ENCODE data around the gene TNIP1. TPM values are rescaled to one million over a fixed set of nuclear protein-coding genes. Genes with fewer than 3 reads are reported as not detected.

Gene TNIP1
- polyA plus RNA-seq, 1 donor, result 61.6 TPM

- no peak for DNase-seq
Observed at GRCh38 chr5:151040211-151040747, 40.6 kb downstream of the TNIP1 start.

DNA sequence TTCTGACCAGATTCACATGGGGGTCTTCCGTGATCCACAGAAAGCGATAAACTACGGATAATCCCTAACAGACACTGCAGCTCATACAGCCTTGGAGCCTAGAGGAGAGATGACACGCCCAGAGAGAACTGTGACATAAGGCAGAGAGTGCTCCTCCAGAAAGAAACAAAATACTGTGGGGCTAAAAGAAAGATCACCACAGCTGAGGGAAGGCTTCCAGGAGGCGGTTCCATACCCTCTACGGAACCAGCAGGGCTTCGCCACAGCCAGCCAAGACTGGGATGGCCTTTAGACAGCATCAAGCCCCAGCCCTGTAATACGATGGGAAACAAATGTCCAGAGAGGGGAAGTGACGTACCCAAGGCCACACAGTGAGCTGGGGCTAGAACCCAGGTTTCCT, 41.2 kb downstream of the TNIP1 start:
- no peak for DNase-seq

DNA sequence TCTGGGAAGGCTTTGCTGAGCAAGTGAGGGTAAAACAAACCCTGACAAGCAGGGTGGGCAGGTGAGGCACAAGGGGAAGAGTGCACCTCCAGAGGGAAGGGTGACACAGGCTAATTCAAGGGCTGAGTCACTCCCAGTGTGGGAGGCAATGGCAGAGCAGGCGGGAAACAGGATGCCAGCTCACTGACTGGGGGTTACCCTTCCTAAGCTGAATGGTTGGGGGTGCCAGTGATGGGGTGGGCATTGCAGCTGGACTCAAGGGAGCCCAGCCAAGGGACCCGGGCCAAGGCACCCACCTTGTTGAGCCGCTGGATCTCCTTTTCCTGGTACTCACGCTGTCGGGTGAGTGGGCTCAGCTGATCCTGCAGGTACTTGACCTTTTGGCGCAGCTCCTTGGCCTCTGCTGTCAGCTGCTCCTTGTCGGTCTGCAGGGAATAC, 42.0 kb downstream of the TNIP1 start:
- DNase-seq, result no peak

DNA sequence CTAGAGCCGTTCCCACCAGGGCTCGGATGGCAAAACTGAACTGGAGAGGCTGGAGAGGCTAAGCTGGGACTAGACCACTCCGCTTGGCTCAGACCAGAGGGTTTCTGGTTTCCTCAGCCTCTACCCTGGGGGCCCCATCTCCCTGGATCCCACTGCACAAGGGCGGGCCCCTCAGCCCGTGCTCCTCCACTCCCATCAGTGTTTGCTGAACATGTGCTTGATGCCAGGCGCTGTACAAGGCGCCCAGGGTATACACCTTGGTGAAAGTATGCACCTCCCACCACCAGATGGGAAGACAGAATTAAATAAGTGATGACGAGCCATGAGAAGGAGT, 42.5 kb downstream of the TNIP1 start:
- no peak for DNase-seq

- DNase-seq, result peak; percentile 46
Observed at GRCh38 chr5:151037561-151038411, 43.0 kb downstream of the TNIP1 start.

DNA sequence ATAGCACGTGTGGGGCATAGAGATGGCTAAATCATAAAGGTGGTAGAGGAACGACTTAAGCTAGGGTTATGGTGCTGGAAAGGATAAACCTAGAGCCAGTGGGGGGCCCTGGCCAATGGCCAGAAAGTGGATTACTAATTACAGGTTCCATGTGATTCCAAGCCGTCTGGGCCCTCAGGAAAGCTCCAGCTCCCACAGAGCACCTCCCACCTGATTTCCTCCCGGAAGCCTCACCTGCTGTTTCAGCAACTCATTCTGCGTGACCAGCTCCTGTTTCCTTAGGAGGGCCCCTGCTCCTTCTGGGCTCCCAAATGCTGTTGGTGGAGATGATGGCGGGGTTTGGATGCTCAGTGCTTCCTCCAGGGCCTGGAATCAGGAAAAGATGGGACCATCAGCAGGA, 44.3 kb downstream of the TNIP1 start:
- peak; percentile 28 for DNase-seq

- no peak for DNase-seq
Observed at GRCh38 chr5:151034422-151035379, 46.1 kb downstream of the TNIP1 start.

GRCh38 chr5:151033217-151033934, 47.5 kb downstream of the TNIP1 start:
- no peak for DNase-seq

- no peak for DNase-seq
Observed at GRCh38 chr5:151031554-151031953, 49.3 kb downstream of the TNIP1 start.

DNA sequence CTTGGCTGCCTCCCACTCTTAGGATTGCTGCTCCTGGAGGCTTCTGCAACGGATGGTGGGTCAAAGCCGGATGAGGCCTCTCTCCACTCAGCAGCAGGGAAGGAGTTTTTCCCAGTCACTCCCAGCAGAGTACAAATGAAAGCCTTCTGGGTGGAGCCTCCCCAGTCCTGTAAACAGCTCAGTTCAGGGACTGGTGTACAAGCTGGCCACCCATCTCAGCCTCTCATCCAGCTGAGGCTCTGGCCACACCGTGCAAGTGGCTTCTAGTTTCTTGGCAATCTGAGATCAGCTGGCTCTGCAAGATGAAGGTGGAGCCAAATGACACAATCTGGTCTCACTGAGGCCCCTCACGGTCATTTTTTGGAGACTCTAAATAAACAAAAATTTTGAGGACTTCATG, 50.5 kb downstream of the TNIP1 start:
- no peak for DNase-seq

GRCh38 chr5:151030056-151030336, 50.8 kb downstream of the TNIP1 start:
- DNase-seq, result no peak

- DNase-seq, result no peak
Observed at GRCh38 chr5:151029179-151030055, 51.4 kb downstream of the TNIP1 start.

DNA sequence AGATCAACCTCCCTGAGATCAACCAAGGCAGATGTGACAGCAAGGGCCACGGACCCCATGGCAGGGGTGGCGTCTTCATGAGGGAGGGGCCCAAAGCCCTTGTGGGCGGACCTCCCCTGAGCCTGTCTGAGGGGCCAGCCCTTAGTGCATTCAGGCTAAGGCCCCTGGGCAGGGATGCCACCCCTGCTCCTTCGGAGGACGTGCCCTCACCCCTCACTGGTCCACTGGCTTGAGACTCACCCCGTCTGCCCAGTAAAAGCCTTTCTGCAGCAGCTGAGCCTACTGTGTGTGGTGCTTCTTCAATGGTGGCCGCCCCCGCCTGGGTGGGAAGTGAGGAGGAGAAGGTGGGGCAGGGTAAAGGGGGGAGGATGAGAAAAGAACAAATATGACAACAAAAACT, 52.1 kb downstream of the TNIP1 start:
- DNase-seq, result no peak

GRCh38 chr5:151027961-151028479, 52.8 kb downstream of the TNIP1 start:
- DNase-seq, result no peak

- DNase-seq, result no peak
Observed at GRCh38 chr5:151026679-151027078, 54.2 kb downstream of the TNIP1 start.

GRCh38 chr5:151026088-151026487, 54.7 kb downstream of the TNIP1 start:
- no peak for DNase-seq

GRCh38 chr5:151025250-151025606, 55.6 kb downstream of the TNIP1 start:
- DNase-seq, result no peak

DNA sequence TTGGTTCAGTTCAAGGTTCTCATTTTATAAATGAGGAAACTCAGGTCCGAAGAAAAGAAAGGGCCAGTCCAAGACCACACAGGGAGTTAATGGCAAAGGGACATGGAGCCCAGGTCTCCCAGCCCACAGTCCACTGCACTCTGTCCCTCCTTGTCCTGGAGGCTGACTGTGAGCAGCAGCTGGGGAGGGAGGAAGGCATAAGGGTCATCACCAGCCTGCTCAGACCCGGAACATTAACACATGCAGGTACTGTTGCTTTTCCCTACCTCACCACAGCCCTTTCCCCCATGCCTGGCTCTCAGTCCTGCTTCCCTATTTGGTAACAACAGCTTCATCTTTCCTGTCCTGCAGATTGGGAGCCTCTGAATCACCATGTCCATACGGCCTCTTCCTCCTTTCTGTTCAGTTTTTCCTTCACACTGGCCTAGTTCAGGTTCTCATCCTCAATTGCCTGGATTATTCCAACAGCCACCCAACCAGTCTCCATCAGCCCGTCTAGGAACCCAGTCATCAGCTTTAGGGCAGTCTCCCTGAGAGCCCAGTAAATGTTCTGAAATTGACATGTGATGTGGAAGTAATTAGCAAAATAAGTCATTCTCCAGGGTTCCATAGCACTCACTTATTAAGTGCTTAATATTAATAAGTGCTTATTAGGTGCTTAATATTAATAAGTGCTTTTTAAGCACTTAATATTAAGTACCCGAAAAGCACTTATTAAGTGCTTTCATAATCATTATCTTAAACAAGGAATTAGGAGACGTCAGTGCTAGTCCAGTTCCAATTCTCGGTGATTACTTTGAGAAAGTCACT, 56.2 kb downstream of the TNIP1 start:
- DNase-seq, result no peak

GRCh38 chr5:151023651-151024050, 57.2 kb downstream of the TNIP1 start:
- DNase-seq, result no peak

GRCh38 chr5:151023047-151023615, 57.7 kb downstream of the TNIP1 start:
- DNase-seq, result no peak
